Activated CD4-positive, alpha-beta T cell treated with anti-CD3 and anti-CD28 coated beads, Interleukin-10, Interleukin-2, amounts not matched to agents 100 ng/mL and 50 ng/mL, durations not matched to agents 16 hours and 8 hours (primary cell): ENCODE data around the gene CAMTA1.

Experiments
- DNase-seq: peaks from one replicate; pipeline ENCODE4 v3.0.0-alpha.2; 2020

Gene CAMTA1

GRCh38 chr1:7333094-7333493, 547.8 kb downstream of the CAMTA1 start:
- DNase-seq: no peak

GRCh38 chr1:7333620-7334019, 548.4 kb downstream of the CAMTA1 start:
- DNase-seq: no peak

GRCh38 chr1:7334475-7335035, 549.3 kb downstream of the CAMTA1 start:
- DNase-seq: no peak

- DNase-seq: no peak
Observed at GRCh38 chr1:7335224-7335879, 550.1 kb downstream of the CAMTA1 start.

GRCh38 chr1:7338439-7338838, 553.2 kb downstream of the CAMTA1 start:
- DNase-seq: no peak

- DNase-seq: no peak
Observed at GRCh38 chr1:7339014-7339413, 553.8 kb downstream of the CAMTA1 start.

GRCh38 chr1:7339953-7340352, 554.7 kb downstream of the CAMTA1 start:
- DNase-seq: no peak

- DNase-seq: no peak
Observed at GRCh38 chr1:7341145-7341905, 556.1 kb downstream of the CAMTA1 start.

- DNase-seq: no peak
Observed at GRCh38 chr1:7343882-7344281, 558.6 kb downstream of the CAMTA1 start.

- no peak for DNase-seq
Observed at GRCh38 chr1:7344299-7344698, 559.0 kb downstream of the CAMTA1 start.

- no peak for DNase-seq
Observed at GRCh38 chr1:7345516-7345915, 560.3 kb downstream of the CAMTA1 start.

GRCh38 chr1:7346070-7346596, 560.9 kb downstream of the CAMTA1 start:
- DNase-seq: no peak

GRCh38 chr1:7346600-7347570, 561.6 kb downstream of the CAMTA1 start:
- no peak for DNase-seq

- no peak for DNase-seq
Observed at GRCh38 chr1:7348073-7348472, 562.8 kb downstream of the CAMTA1 start.

- no peak for DNase-seq
Observed at GRCh38 chr1:7348580-7348979, 563.3 kb downstream of the CAMTA1 start.

GRCh38 chr1:7350804-7351203, 565.5 kb downstream of the CAMTA1 start:
- no peak for DNase-seq

- DNase-seq: no peak
Observed at GRCh38 chr1:7351649-7352048, 566.4 kb downstream of the CAMTA1 start.

GRCh38 chr1:7352364-7352763, 567.1 kb downstream of the CAMTA1 start:
- no peak for DNase-seq

GRCh38 chr1:7352974-7353373, 567.7 kb downstream of the CAMTA1 start:
- DNase-seq: no peak

GRCh38 chr1:7355646-7356045, 570.4 kb downstream of the CAMTA1 start:
- DNase-seq: no peak

- no peak for DNase-seq
Observed at GRCh38 chr1:7356079-7356478, 570.8 kb downstream of the CAMTA1 start.

- DNase-seq: no peak
Observed at GRCh38 chr1:7358425-7358824, 573.2 kb downstream of the CAMTA1 start.

- DNase-seq: no peak
Observed at GRCh38 chr1:7360526-7360925, 575.3 kb downstream of the CAMTA1 start.
